DND-41 (cell line): ENCODE results near the gene VMA21.

ENCODE experiments used
- CTCF ChIP-seq: IDR thresholded peaks from 2 replicates; pipeline ENCODE4 v1.5.1; 2012; ENCODE audit warnings: borderline replicate concordance, low read length, moderate library complexity, mild to moderate bottlenecking; ENCODE audit not compliant: poor library complexity, severe bottlenecking; ENCODE audit errors: extremely low read depth
- EZH2 ChIP-seq: IDR thresholded peaks from 3 replicates; pipeline ENCODE4 v1.6.1; 2012; ENCODE audit warnings: borderline replicate concordance, low read depth, mild to moderate bottlenecking, moderate library complexity, low read length, inconsistent platforms; ENCODE audit not compliant: severe bottlenecking

- TF ChIP-seq CTCF (no peak), EZH2 (no peak)
These were observed 51.5 kb downstream of the VMA21 start for GRCh38 chrX:151448509-151448908.
